ENCODE data around the gene MYOZ2. TPM values are rescaled to one million over a fixed set of nuclear protein-coding genes. Genes with fewer than 3 reads are reported as not detected.
"Not testable (repeated sequence)": the region's sequence is repeated elsewhere in the genome, so short reads cannot be mapped to it uniquely, and the experiment has no call there.

Gene MYOZ2
- total and polyA plus RNA-seq, 2 donors (not counting 3 experiments of a cell fraction or from before 2014, with no cell fraction given), result 0.11 to 0.13 TPM

DNA sequence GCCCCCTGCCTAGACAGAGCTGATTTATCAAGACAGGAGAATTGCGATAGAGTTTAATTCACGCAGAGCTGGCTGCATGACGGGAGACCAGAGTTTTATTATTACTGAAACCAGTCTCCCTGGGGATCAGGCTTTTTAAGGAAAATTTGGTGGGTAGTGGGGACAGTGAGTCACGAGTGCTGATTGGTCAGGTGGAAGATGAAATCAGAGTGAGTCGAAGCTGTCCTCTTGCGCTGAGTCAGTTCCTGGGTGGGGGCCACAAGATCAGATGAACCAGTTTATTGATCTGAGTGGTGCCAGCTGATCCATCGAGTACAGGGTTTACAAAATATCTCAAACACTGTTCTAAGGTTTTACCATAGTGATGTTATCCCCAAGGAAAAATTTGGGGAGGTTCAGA, 36.6 kb downstream of the MYOZ2 start:
- no TSS peak for BruUV-seq (replicated peaks)
- Histone ChIP-seq H3K4me1 (ENCODE audit: control insufficient read depth, extremely low read depth, insufficient read depth, low read length) (no peaks in the 10 kb centered on the region), H4K20me1 (replicated peaks; ENCODE audit: control insufficient read depth, extremely low read depth, insufficient read depth, low read length) (no peaks in the 10 kb centered on the region), H3K9me3 (replicated peaks; ENCODE audit: control insufficient read depth, insufficient read depth, low read length) (no peaks in the 10 kb centered on the region), H3K9me1 (replicated peaks; ENCODE audit: control insufficient read depth, extremely low read depth, insufficient read depth, low read length) (no peaks in the 10 kb centered on the region), H3K9ac (replicated peaks; ENCODE audit: extremely low read depth, insufficient read depth, low read length) (no peak overlapping the region), H3K4me2 (ENCODE audit: insufficient read depth, low read length) (no peak overlapping the region), H3K79me2 (ENCODE audit: control insufficient read depth, insufficient read depth, low read length) (no peaks in the 10 kb centered on the region), H3K4me3 (replicated peaks in 1 of 3; ENCODE audit: insufficient read depth in 1 of 3, low read depth in 1 of 3, low read length in 3 of 3) (no peak overlapping the region), H3K27ac (ENCODE audit: insufficient read depth, low read depth, low read length) (no peak overlapping the region), H2AFZ (ENCODE audit: low read depth, low read length) (no peak overlapping the region), H3K36me3 (ENCODE audit: control insufficient read depth in 2 of 2, extremely low read depth in 1 of 2, insufficient read depth in 2 of 2, low read length in 2 of 2) (no peaks in the 10 kb centered on the region), H3K27me3 (ENCODE audit: control insufficient read depth in 2 of 2, insufficient read depth in 2 of 2, low read length in 2 of 2) (no peaks in the 10 kb centered on the region)
- intact Hi-C loops (cut with micrococcal nuclease) (no loop called here), dilution Hi-C loops (cut with MboI; ENCODE audit: extremely low pct_ligation_motif_present, low sequenced_read_pairs) (no loop called here)
- ChIA-PET POLR2A (interaction anchor here (0.6 kb wide), 1 partner anchor 25 kb away, joined by 3 read pairs; no protein-coding TSS in a partner anchor), CTCF (interaction anchor here (2.1 kb wide), 1 partner anchor 8 kb away, joined by 7 read pairs; no protein-coding TSS in a partner anchor)
- DNase-seq (ENCODE audit: low read depth, low spot score), result no peak
- TF ChIP-seq FOS (IDR thresholded peaks at IDR 0.05; ENCODE audit: borderline replicate concordance, insufficient read depth, low read length) (no peak), POLR2A (IDR thresholded peaks at IDR 0.05; ENCODE audit: low read depth, low read length) (no peak), MYC (IDR thresholded peaks at IDR 0.05; ENCODE audit: low read depth, low read length) (no peak), GATA2 (IDR thresholded peaks at IDR 0.05; ENCODE audit: insufficient read depth, insufficient read length, low read depth, low read length) (no peak), EZH2 (IDR thresholded peaks at IDR 0.05; ENCODE audit: borderline replicate concordance, low read depth, low read length, severe bottlenecking) (no peak)
- TF ChIP-seq, protein P1, sequence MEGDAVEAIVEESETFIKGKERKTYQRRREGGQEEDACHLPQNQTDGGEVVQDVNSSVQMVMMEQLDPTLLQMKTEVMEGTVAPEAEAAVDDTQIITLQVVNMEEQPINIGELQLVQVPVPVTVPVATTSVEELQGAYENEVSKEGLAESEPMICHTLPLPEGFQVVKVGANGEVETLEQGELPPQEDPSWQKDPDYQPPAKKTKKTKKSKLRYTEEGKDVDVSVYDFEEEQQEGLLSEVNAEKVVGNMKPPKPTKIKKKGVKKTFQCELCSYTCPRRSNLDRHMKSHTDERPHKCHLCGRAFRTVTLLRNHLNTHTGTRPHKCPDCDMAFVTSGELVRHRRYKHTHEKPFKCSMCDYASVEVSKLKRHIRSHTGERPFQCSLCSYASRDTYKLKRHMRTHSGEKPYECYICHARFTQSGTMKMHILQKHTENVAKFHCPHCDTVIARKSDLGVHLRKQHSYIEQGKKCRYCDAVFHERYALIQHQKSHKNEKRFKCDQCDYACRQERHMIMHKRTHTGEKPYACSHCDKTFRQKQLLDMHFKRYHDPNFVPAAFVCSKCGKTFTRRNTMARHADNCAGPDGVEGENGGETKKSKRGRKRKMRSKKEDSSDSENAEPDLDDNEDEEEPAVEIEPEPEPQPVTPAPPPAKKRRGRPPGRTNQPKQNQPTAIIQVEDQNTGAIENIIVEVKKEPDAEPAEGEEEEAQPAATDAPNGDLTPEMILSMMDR (IDR thresholded peaks at IDR 0.05; ENCODE audit: extremely low read depth in 1 of 2, insufficient read depth in 1 of 2, low read depth in 1 of 2, low read length in 2 of 2), result no peak
- TF ChIP-seq, protein P2, sequence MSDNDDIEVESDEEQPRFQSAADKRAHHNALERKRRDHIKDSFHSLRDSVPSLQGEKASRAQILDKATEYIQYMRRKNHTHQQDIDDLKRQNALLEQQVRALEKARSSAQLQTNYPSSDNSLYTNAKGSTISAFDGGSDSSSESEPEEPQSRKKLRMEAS (IDR thresholded peaks at IDR 0.05; ENCODE audit: insufficient read depth, insufficient read length), result no peak
- FAIRE-seq, result no peak

DNA sequence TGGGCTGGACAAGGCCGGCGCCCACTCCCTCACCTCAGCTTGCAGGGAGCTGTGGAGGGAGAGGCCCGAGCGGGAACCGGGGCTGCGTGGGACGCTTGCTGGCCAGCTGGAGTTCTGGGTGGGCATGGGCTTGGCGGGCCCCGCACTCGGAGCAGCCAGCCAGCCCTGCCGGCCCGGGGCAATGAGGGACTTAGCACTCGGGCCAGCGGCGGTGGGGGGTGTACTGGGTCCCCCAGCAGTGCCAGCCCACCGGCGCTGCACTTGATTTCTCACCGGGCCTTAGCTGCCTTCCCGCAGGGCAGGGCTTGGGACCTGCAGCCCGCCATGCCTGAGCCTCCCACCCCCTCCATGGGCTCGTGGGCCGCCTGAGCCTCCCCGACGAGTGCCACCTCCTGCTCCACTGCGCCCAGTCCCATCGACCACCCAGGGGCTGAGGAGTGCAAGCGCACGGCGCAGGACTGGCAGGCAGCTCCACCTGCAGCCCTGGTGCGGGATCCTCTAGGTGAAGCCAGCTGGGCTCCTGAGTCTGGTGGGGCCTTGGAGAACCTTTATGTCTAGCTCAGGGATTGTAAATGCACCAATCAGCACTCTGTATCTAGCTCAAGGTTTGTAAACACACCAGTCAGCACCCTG, 38.2 kb downstream of the MYOZ2 start:
- ChIA-PET POLR2A (interaction anchor here (0.6 kb wide), 1 partner anchor 31 kb away, joined by 4 read pairs; no protein-coding TSS in a partner anchor), CTCF (interaction anchor here (0.9 to 2.1 kb wide), 2 partner anchors 10 to 11 kb away, joined by 3 to 7 read pairs; no protein-coding TSS in a partner anchor)
- DNase-seq (ENCODE audit: low read depth, low spot score); H3K4me2 ChIP-seq (ENCODE audit: insufficient read depth, low read length); H4K20me1 ChIP-seq (replicated peaks; ENCODE audit: control insufficient read depth, extremely low read depth, insufficient read depth, low read length); H3K36me3 ChIP-seq (ENCODE audit: control insufficient read depth in 2 of 2, extremely low read depth in 1 of 2, insufficient read depth in 2 of 2, low read length in 2 of 2); dilution Hi-C loops (cut with MboI; ENCODE audit: extremely low pct_ligation_motif_present, low sequenced_read_pairs); H3K79me2 ChIP-seq (ENCODE audit: control insufficient read depth, insufficient read depth, low read length); H3K9me1 ChIP-seq (replicated peaks; ENCODE audit: control insufficient read depth, extremely low read depth, insufficient read depth, low read length); H3K4me1 ChIP-seq (ENCODE audit: control insufficient read depth, extremely low read depth, insufficient read depth, low read length); H3K4me3 ChIP-seq (replicated peaks in 1 of 3; ENCODE audit: insufficient read depth in 1 of 3, low read depth in 1 of 3, low read length in 3 of 3); intact Hi-C loops (cut with micrococcal nuclease); H3K9me3 ChIP-seq (replicated peaks; ENCODE audit: control insufficient read depth, insufficient read depth, low read length); H3K9ac ChIP-seq (replicated peaks; ENCODE audit: extremely low read depth, insufficient read depth, low read length); H3K27me3 ChIP-seq (ENCODE audit: control insufficient read depth in 2 of 2, insufficient read depth in 2 of 2, low read length in 2 of 2); FAIRE-seq; BruUV-seq (replicated peaks); H3K27ac ChIP-seq (ENCODE audit: insufficient read depth, low read depth, low read length); H2AFZ ChIP-seq (ENCODE audit: low read depth, low read length): not testable (repeated sequence)

Measured in endothelial cell of umbilical vein (primary cell).